DMS53 (cell line): Measurements from ENCODE around the gene MED13L.
"Not testable (repeated sequence)": the region's sequence is repeated elsewhere in the genome, so short reads cannot be mapped to it uniquely, and the experiment has no call there.

Experiments used
- DNase-seq: peaks from one replicate; lab custom pipeline; 2025; lab: John Stamatoyannopoulos, UW

The MED13L gene

DNA sequence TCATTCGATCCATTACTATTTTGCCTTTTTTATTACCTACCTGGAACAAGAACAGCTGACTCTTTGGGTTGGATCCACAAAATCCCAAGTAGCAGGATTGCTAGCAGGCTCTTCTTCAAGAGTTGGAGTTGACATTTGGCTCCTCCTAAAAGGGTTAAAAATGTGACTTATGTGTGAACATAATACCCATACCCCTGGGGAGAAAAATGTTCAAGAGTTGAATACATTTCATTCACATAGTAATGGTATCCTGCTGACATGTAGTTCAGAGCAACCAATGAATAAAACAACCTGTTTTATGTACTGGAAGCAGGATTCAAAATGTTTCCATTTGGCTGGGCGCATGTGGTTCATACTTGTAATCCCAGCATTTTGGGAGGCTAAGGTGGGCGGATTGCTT, 264.7 kb downstream of the MED13L start:
- DNase-seq, result no peak

DNA sequence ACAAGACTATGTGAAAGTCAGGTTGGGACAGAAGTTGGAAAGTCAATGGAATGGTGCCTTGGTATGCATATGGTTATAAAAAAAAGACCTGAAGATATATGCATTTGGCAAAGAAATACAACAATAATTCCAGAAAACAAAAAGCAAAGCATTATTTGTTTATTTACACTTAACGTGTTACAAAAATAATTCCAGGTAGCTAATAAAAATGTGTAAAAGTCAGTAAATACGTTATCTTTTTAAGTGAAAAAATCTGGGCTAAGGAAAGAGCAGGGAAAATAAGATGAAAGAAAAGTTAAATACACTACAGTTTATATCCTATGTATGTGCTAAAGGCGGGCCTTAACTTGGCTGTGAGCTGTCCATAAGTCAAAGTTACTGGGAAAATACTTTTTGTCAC, 266.3 kb downstream of the MED13L start:
- DNase-seq, result no peak

DNA sequence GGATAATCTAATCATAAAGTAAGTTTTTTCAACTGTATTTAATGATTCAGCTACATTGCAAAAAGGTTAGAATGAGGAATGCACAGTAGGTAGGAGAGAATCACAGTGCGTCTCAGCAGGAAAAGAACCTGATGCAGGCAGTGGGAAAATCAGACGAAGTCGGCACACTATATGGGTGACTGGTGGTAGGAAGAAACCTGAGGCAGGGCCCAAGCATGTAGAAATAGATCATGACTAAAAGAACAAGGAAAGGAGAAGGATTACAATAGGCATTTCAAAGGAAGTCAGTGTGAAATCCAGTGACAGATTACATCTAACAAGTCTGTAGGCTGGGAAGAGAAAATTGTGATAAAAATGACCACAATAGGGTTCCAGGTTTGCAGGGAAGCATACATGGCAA, 267.0 kb downstream of the MED13L start:
- no peak for DNase-seq

DNA sequence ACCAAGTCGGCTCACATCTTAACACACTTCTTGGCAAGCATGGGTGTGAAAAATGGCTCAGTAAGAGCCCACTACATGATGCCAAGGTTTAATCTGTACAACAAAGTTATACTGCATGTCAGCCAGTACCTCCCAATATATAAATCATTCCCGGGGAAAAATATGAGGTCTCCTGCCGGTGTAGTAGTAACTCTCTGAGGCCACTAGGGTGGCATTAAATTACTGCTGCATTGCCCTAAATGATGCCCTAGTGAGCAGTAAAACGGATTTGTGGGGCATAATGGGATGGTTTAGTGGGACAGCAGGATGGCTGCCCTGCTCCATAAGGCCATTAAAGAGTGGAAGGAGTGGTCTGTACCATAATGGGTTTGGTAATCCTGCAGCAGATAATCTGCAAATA, 267.7 kb downstream of the MED13L start:
- peak; percentile 39 for DNase-seq

DNA sequence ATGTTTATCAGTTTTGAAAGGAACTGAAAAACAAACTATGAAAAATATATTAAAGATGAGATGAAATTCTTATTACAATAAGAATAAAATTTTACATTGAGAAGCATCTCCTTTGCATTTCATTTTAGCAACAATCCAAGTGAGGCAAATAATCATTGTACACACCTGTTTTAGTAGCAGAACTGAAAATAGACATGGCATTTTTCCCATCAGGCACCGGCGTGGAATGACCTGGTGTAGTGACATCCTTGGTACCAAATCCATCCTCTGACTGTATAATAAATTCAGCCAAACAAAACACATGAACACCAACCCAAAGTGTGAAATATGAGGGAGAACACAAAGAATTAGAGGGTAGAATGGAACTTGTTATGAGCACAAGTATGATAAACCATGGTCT, 271.4 kb downstream of the MED13L start:
- no peak for DNase-seq

DNA sequence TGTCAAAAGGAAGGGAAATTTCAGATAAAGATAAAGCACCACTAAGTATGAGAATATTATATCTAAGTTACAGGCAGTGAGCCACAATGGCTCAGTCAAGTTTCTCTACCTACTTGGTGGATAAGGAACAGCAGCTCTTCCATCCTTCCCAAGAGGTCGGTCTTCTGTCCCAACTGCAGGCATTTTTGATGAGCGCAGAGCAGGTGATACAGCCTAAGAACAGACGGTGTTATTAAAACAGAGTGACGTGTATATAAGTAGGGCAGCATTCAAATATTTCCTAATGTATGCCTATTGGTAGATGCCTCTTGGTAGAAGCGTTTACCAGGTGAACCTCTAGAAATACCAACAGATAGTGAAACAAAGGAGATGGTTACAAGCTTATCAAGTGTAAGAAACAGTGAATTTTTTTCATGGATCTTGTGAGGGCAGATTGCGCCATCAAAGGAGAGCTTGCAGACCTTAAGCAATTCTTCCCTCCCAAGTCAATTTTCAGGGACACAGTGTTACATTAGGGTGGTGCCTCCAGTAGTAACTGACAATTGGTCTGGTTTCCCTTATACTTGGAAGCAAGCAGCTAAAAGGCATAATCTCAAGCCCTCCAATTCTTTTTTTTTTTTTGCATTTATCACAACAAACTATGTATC, 274.5 kb downstream of the MED13L start:
- no peak for DNase-seq

DNA sequence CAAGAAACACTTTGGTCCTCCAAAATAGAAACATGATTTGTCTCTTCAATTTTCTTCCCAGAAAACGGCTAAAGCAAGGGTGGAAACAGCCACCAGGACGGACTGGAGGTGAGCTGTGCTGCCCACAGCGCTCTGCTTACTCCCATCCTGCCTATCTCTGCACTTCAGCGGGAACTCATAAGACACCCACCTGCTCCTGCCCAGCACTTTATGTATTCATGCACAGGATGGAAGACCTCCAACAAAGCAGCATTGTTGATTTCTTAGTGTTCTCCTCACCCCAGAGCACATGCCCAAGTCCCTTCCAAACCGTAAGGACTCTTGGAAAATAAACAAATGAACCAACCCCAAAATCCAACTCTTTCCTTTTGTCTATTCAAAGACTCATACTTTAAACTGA, 277.2 kb downstream of the MED13L start:
- no peak for DNase-seq

DNA sequence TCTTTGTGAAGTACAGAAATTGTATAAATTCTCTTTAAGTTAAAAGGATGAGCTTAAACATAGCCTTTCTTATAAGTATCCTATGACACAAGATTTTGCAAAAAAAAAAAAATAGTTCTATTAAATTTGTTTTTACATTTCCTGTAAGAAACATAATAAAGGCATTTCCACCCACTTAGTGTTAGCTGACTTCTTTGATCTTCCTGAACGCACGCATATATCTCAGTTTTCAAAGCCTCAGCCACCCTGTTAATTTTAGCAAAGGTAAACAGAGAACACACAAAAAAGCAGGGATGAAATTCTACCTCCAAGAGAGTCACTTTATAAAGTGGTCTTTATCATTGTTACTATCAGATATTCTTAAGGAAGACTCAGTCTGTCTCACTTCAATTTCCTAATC, 277.9 kb downstream of the MED13L start:
- DNase-seq, result no peak

DNA sequence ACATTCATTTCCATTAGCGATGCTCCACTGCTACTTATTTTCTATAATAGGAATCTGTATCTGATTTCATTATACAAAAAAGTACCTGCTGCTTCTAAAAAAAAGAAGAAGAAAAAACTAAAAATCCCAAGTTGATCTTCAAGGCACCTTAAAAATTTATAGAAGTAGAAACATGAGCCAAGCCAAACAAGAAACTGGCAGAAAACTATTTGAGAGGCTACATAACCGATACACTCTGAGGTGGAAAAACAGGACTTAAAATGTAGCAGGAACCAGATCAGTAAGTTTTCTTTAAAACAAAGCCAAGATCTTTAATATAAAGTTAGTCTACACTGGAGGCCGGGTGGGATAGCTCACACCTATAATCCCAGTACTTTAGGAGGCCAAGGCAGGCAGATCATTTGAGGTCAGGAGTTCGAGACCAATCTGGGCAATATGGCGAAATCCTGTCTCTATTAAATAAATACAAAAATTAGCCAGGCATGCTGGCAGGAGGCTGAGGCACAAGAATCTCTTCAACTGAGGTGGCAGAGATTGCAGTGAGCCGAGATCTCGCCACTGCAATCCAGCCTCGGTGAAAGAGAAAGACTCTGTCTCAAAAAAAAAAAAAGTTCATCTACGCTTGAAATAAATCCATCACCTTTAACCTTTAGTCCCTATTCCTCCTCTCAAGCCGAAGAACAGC, 278.6 kb downstream of the MED13L start:
- DNase-seq, result no peak

DNA sequence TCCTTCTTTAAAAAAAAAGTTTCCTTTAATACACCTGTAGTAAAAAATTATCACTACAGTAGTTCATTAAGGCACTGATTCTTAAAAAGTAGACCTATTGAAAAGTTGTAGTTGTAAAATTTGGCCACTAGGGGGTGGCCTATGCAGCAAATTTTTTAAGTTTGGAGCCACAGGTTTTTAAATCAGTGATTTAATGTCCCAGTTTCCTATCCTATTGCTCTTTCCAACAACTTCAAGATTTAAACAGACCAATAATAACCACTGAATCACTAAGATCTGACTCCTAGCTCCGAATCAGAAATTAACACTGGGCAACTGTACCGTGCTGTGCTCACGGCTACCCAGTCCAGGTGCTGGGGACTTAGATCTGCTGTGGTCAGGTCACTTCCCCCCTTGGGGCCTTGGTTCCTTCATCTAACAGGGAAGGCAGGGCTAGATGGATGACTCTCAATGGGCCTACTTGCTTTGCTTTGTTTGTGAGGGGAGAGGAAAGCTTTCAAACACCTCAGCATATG, 279.3 kb downstream of the MED13L start:
- DNase-seq, result peak; percentile 76

DNA sequence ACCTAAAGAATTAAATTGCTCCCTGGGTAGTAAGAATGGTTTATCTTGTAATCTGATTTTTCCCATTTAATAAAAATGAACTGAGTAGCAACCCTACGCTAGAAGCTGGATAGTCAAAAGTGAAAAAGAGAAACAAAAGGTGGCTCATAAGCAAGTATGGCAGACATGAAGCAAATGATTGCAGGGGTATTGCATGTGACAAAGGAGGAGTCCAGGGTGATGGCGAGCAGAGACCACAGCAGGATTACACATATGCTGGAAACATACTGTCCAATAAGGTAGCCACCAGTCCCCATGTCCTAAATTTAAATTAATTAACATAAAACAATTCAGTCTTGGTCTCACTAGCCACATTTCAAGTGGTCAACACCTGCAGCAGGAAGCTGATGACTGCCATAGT, 283.8 kb downstream of the MED13L start:
- DNase-seq, result no peak

DNA sequence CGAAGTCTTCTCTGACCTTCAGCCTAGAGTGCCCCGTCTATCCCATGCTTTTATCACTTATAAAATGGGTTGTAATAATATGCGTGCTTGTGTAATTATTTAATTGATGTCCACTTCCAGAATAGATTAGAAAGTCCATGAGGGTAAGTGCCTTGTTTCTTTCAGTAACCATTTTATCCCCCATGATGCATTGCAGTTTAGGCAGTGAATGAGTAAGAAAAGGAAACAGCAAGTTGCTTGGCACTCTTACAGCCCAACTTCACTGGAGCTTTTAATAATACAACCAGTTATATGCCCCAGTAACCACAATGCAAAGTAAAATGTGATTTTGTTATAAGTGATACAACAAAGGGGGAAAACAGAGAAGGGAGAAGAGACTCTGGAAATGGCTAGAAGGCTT, 287.3 kb downstream of the MED13L start:
- DNase-seq, result no peak

DNA sequence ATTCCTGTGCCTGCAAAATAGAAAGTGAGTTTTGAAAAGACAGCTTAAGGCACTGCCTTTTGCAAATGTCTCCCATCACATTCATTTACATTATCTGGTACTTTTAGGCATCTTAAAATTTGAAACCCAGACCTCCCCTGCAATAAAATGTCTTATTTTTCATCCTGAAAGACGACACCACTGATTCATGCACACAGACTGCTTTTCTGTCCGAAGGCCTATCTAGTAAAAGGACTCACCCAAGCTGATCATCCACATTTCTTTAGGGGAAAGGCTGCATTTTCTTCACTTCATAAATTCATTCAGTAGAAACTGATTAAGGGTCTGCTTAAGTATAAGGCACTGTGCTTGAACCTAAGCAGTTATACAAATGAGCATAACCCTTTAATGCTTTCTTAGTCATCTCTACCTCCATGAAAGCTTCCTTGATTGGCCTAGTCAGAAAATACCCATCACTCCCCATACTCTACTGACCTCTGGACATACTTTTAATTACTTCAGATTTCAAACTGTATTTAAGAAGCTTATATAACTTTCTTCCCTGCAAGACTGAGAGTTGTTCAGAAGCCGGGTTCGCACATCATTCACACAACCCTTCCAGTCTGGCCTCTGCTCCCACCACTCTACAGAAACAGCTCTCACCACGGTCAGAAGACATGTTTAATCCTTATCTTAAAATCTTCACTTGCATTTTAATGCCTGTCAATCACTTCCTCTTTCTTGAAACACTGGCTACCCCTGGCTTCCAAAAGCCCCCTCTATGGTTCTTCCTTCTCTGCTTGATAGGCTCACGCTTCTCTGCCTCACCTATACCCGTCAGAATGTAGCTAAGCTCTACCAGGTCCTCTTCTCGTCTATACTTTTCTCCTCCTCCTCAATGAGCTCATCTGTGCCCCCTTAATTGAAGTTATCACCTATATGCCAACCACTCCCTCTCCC, 288.6 kb downstream of the MED13L start:
- DNase-seq, result no peak

DNA sequence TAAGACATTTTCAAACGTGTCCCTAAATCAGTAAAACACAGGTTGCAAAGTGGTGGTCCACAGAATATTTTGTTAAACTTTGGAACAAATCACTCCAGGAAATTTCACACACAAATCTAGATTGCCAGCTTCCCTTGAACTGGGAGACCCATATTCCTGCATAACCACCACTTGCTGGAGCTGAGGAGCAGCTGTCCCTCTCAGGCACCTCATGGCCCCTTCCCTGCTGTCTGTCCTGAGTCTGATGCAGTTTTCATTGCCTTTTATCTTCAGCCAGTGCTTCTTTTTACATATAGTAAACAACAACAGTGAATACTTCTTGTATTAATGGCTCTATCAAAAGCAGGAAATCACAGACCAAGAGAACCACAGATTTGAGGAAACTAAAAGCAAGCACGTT, 289.3 kb downstream of the MED13L start:
- no peak for DNase-seq

DNA sequence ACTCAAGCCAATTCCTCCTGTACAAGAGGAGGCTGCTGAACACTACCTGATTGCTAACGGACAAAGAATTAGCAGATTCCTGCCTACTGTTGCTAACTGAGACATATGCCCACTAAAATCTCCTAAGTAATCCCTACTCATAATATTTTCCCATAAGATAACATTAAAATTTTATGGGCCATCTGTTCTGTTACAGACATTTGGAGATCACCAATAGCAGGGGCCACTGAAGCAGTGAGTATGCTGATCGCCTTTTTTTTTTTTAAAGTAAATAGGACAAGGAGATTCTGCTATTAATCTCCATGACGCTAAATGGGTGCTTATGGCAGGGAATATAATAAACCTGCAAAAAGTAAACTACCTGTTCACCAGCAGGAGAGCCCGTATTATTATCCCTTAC, 292.9 kb downstream of the MED13L start:
- DNase-seq, result no peak

DNA sequence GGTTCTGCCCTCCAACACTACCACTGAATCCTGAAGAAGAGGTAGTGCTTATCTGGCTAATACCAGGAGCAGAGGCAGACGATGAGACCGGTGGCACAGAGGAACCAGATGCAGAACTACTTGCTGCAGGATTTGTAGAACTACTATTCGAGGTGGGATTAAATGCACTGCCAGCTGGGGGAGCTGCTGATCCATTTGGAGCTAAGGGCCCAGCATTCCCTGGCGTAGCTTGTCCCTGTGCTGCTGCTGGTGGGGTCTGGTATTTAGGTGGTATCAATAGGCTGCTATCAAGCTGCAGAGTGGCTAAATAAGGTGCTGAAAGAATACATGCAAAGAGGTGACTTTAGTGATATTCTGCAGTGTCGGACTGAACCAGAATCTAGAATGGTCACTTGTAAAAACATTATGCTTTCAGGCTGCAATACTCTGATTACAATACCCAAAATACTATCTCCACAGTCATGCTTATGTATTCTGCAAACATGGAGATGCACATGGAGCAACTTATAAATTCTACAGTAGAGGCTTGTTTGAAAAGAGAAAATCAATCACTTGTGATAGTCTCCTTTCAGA, 294.2 kb downstream of the MED13L start:
- peak; percentile 50 for DNase-seq

DNA sequence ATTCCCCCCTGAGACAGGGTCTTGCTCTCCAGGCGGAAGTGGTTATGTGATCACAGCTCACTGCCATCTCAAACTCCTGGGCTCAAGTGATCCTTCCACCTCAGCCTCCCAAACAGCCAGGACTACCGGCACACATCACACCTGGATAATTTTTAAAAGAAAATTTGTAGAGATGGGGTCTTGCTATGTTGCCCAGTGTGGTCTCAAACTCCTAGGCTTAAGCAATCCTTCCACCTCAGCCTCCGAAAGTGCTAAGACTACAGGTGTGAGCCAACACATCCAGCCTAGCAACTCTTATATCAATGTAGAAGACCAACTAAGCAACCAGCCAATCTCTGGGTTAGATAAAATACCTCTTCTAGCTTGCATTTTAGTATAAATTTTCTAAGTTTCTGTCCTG, 297.2 kb downstream of the MED13L start:
- DNase-seq, result no peak

DNA sequence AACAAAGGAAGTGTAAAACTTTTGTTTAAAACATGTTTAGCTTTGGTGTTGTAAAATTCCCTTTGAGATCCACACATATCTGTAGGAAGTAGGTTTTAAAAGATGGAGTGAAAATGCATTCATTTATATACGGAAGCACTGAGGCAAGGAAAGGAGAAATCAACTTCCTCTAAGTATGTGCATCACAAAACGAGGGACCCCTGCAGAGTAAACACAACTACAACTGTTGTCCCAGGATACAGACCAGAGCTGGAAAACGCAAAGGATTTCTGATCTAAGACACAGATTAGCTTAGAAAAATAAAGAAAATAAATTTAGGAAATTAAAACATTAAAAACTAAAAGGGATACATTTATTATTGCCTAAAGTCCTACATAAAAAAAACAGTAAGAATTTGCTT, 297.6 kb downstream of the MED13L start:
- DNase-seq, result no peak

DNA sequence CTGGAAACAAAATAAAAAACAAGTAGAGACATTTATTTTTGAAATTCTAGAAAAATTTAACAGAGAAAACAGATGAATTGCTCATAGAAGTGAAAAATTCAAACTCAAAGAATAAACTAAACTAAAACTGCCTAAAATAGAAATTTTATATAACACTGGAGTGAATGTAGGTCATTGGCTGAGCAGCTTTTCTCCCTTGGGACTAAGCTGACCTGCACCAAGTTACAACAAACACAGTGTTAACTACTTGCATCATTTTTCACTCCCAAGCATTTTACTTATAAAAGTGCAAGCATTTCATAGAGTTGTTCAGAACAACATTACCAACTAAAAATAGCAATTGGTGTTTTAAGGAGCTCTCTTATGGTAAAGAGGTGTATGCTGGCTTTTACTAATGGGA, 298.1 kb downstream of the MED13L start:
- DNase-seq, result no peak

DNA sequence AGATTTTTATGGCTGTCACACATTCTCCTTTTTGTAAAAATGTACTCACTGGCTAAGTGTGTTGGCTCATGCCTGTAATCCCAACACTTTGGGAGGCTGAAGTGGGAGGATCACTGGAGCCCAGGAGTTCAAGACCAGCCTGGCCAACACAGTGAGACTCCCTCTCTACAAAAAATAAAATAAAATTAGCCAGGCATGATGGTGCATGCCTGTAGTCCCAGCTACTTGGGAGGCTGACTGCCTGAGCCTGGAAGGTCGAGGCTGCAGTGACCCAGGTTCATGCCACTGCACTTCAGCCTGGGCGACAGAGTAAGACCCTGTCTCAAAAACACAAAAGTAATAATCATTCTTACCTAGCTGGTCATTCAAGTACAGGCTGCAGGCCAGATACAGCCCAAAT, 300.7 kb downstream of the MED13L start:
- not testable (repeated sequence) for DNase-seq

DNA sequence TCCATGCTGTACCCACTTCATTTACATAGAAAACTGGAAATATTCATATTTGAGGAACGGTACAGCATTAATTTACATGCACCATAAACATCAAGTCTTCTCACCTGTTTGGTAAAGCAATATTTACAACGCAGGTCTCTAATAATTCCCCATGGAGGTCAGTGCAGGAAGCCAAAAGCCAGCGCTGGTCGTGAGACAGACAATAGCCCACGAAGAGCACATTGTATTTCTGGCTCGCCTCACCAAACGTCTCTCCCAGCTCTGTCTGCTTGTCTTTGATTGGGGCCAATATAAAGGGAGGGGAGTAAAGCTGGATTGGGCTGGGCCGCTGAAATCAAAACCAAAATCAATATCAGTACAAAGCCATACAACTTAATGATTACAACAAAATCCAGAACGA, 302.1 kb downstream of the MED13L start:
- no peak for DNase-seq

DNA sequence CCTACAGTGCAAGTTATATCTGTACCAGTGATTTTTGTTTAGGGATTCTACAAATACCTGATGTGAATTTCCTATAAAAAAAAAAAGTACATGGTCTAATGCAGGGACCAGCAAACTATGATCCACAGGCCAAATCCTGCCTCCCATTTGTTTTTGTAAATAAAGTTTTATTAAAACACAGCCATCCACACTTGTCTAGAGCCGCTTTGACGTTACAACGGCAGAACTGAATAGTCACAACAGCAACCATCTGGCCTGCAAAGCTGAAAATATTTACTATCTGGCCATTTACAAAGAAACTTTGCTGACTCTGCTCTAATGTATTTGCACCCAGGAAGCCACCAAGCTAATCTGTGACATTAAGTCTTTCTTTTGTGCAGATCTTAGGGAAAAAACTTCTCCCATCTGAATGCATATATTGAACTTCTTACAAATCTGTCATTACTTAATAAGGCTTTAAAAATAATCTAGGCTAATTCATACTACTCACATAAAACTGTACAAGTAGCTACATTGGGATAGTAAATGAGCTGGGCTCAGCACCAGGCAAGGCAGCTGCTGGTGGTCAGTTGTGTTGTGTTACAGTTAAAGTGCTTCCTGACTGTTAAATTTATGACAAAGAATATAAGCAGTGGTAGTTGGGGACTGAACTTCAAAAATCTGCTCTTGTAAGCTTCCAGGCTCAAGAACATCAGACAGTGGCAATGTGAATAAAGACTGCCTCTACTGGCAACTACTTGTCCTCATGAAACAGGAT, 303.3 kb downstream of the MED13L start:
- no peak for DNase-seq
